NCI-H82 (cell line): ENCODE measurements around the gene LAMA3.

Source experiments
- DNase-seq: peaks from one replicate; lab custom pipeline; 2025; lab: John Stamatoyannopoulos, UW

The LAMA3 gene

GRCh38 chr18:23938043-23938756 lies 248.9 kb downstream of the LAMA3 start:
- DNase-seq, result no peak

GRCh38 chr18:23938901-23939341 lies 249.7 kb downstream of the LAMA3 start:
- no peak for DNase-seq

GRCh38 chr18:23939366-23939765 lies 250.1 kb downstream of the LAMA3 start:
- no peak for DNase-seq

- no peak for DNase-seq
These were observed 250.6 kb downstream of the LAMA3 start for GRCh38 chr18:23939896-23940295.

- DNase-seq, result no peak
These were observed 252.5 kb downstream of the LAMA3 start for GRCh38 chr18:23941791-23942190.

GRCh38 chr18:23943104-23943503 lies 253.9 kb downstream of the LAMA3 start:
- no peak for DNase-seq

- no peak for DNase-seq
These were observed 254.8 kb downstream of the LAMA3 start for GRCh38 chr18:23943903-23944624.

- no peak for DNase-seq
These were observed 256.3 kb downstream of the LAMA3 start for GRCh38 chr18:23945416-23946079.

GRCh38 chr18:23949863-23950262 lies 260.6 kb downstream of the LAMA3 start:
- no peak for DNase-seq

GRCh38 chr18:23950644-23951043 lies 261.4 kb downstream of the LAMA3 start:
- DNase-seq, result no peak

- DNase-seq, result peak; percentile 15
These were observed 262.0 kb downstream of the LAMA3 start for GRCh38 chr18:23951206-23951605.

GRCh38 chr18:23953984-23954383 lies 264.7 kb downstream of the LAMA3 start:
- DNase-seq, result no peak

- DNase-seq, result no peak
These were observed 267.2 kb downstream of the LAMA3 start for GRCh38 chr18:23956483-23956882.

GRCh38 chr18:23958036-23958435 lies 268.8 kb downstream of the LAMA3 start:
- no peak for DNase-seq

- DNase-seq, result peak; percentile 95
These were observed 274.4 kb downstream of the LAMA3 start for GRCh38 chr18:23963443-23964165.

- DNase-seq, result peak; percentile 70
These were observed 275.3 kb downstream of the LAMA3 start for GRCh38 chr18:23964282-23965238.

GRCh38 chr18:23966909-23967308 lies 277.7 kb downstream of the LAMA3 start:
- no peak for DNase-seq

GRCh38 chr18:23967321-23968089 lies 278.3 kb downstream of the LAMA3 start:
- no peak for DNase-seq

GRCh38 chr18:23968638-23969604 lies 279.7 kb downstream of the LAMA3 start:
- no peak for DNase-seq
